Transverse colon (tissue), 3 donors: Measurements from ENCODE around the gene UBE2U.

ENCODE experiments used
- CTCF ChIP-seq, 5 experiments: fragments of 200-600 bp in 3 of 5; fragments of 450-650 bp in 2 of 5; sonication (generic) in 3 of 5; IDR thresholded peaks; 1 replicate in 2 of 5; 2 replicates in 3 of 5; pipeline ENCODE4 v1.5.1; 2016 to 2017; ENCODE audit warnings: antibody characterized with exemption in 5 of 5, inconsistent platforms in 3 of 5, mild to moderate bottlenecking in 2 of 5, moderate library complexity in 1 of 5
- POLR2A ChIP-seq: fragments of 450-650 bp; IDR thresholded peaks from one replicate; pipeline ENCODE4 v1.6.1; 2016; ENCODE audit warnings: antibody characterized with exemption, mild to moderate bottlenecking, moderate library complexity

- TF ChIP-seq POLR2A: no peak
- TF ChIP-seq CTCF (IDR thresholded peaks at IDR 0.05): no peak
Measured at GRCh38 chr1:64263856-64264255, 60.4 kb downstream of the UBE2U start.
